Choroid plexus epithelial cell (primary cell): ENCODE measurements around the gene ACBD5.
"Not testable (repeated sequence)": the region's sequence is repeated elsewhere in the genome, so short reads cannot be mapped to it uniquely, and the experiment has no call there.

Experiments
- DNase-seq: peaks from one replicate; pipeline ENCODE4 v3.0.0-alpha.2; 2010; ENCODE audit warnings: low read depth
- H3K4me3 ChIP-seq: 2 replicates; pipeline ENCODE4 v1.5.1; 2011; ENCODE audit warnings: low read depth, mild to moderate bottlenecking, control low read depth, low read length, moderate library complexity
- CTCF ChIP-seq: conservative IDR thresholded peaks from 2 replicates; pipeline ENCODE4 v1.5.1; 2011; ENCODE audit warnings: low read depth, mild to moderate bottlenecking, control low read depth, inconsistent platforms, low read length, moderate library complexity

Gene ACBD5

GRCh38 chr10:27240212-27241009 is at the start of gene ACBD5:
Gene ACBD5, minus strand, starts transcription at chr10:27240797. Its CDS starts 109 bp downstream, at chr10:27240688.
- no peak for TF ChIP-seq CTCF
- DNase-seq: peak; percentile 79
- H3K4me3 ChIP-seq: peak within 1 kb of the TSS; percentile 87

- peak; percentile 43 for TF ChIP-seq CTCF
- peak; percentile 37 for DNase-seq
- no peak overlapping the region for H3K4me3 ChIP-seq
These were observed 44.5 kb upstream of the ACBD5 start for GRCh38 chr10:27285093-27285492.

- no peak for DNase-seq
- no peak for TF ChIP-seq CTCF
- H3K4me3 ChIP-seq: no peak overlapping the region
These were observed 36.0 kb upstream of the ACBD5 start for GRCh38 chr10:27276581-27276980.

GRCh38 chr10:27266025-27266424 is 25.4 kb upstream of the ACBD5 start:
- not testable (repeated sequence) for H3K4me3 ChIP-seq

GRCh38 chr10:27262788-27263187 is 22.2 kb upstream of the ACBD5 start:
- not testable (repeated sequence) for H3K4me3 ChIP-seq, DNase-seq

More at GRCh38 chr10:27266025-27266424, 25.4 kb upstream of the ACBD5 start:
- not testable (repeated sequence) for DNase-seq

- peak overlapping the region; percentile 42 for H3K4me3 ChIP-seq
- DNase-seq: no peak
- no peak for TF ChIP-seq CTCF
These were observed 18.5 kb upstream of the ACBD5 start for GRCh38 chr10:27258838-27259812.

- H3K4me3 ChIP-seq: peak overlapping the region; percentile 42
- no peak for DNase-seq
- TF ChIP-seq CTCF: no peak
These were observed 17.9 kb upstream of the ACBD5 start for GRCh38 chr10:27258492-27258837.
